RPMI8226 (cell line): ENCODE results near the gene DOCK10.
A peak's percentile ranks its signal among the peaks of the same experiment; 100 is the strongest.

Experiments used
- DNase-seq: peaks from one replicate; pipeline ENCODE4 v3.0.0-alpha.2; 2015

Gene DOCK10

GRCh38 chr2:224816816-224817215 lies 225.5 kb downstream of the DOCK10 start:
- no peak for DNase-seq

- DNase-seq = no peak
Measured at GRCh38 chr2:224813578-224813977, 228.7 kb downstream of the DOCK10 start.

GRCh38 chr2:224807153-224807964 lies 234.9 kb downstream of the DOCK10 start:
- no peak for DNase-seq

GRCh38 chr2:224803930-224804329 lies 238.3 kb downstream of the DOCK10 start:
- no peak for DNase-seq

GRCh38 chr2:224802407-224802806 lies 239.9 kb downstream of the DOCK10 start:
- no peak for DNase-seq

- DNase-seq = no peak
Measured at GRCh38 chr2:224801360-224801759, 240.9 kb downstream of the DOCK10 start.

- DNase-seq = no peak
Measured at GRCh38 chr2:224799691-224800090, 242.6 kb downstream of the DOCK10 start.

GRCh38 chr2:224798180-224798579 lies 244.1 kb downstream of the DOCK10 start:
- no peak for DNase-seq

GRCh38 chr2:224796695-224797305 lies 245.5 kb downstream of the DOCK10 start:
- DNase-seq = no peak

- no peak for DNase-seq
Measured at GRCh38 chr2:224793946-224794345, 248.3 kb downstream of the DOCK10 start.

- DNase-seq = no peak
Measured at GRCh38 chr2:224786848-224787247, 255.4 kb downstream of the DOCK10 start.

- no peak for DNase-seq
Measured at GRCh38 chr2:224781400-224781799, 260.9 kb downstream of the DOCK10 start.

GRCh38 chr2:224780823-224781222 lies 261.4 kb downstream of the DOCK10 start:
- no peak for DNase-seq

GRCh38 chr2:224780106-224780505 lies 262.2 kb downstream of the DOCK10 start:
- DNase-seq = no peak

- DNase-seq = peak; percentile 42
Measured at GRCh38 chr2:224778474-224778877, 263.8 kb downstream of the DOCK10 start.

GRCh38 chr2:224777559-224777930 lies 264.7 kb downstream of the DOCK10 start:
- no peak for DNase-seq

GRCh38 chr2:224776795-224777558 lies 265.3 kb downstream of the DOCK10 start:
- DNase-seq = no peak

- no peak for DNase-seq
Measured at GRCh38 chr2:224775647-224776046, 266.6 kb downstream of the DOCK10 start.

- DNase-seq = no peak
Measured at GRCh38 chr2:224774735-224775134, 267.5 kb downstream of the DOCK10 start.

GRCh38 chr2:224772494-224772893 lies 269.8 kb downstream of the DOCK10 start:
- DNase-seq = no peak

GRCh38 chr2:224769489-224769888 lies 272.8 kb downstream of the DOCK10 start:
- DNase-seq = no peak

- no peak for DNase-seq
Measured at GRCh38 chr2:224764565-224765236, 277.6 kb downstream of the DOCK10 start.

GRCh38 chr2:224757934-224758548 lies 284.2 kb downstream of the DOCK10 start:
- no peak for DNase-seq
